ENCODE data around the gene FRS3.

Gene FRS3

GRCh38 chr6:41758641-41759035, 21.1 kb downstream of the FRS3 start:
- H3K4me3 ChIP-seq (ENCODE audit: low read length): no peak overlapping the region
- DNase-seq (ENCODE audit: low read depth): no peak
- TF ChIP-seq CTCF (conservative IDR thresholded peaks at IDR 0.05; ENCODE audit: low read depth, low read length): no peak

GRCh38 chr6:41757931-41758640, 21.6 kb downstream of the FRS3 start:
- TF ChIP-seq CTCF (conservative IDR thresholded peaks at IDR 0.05; ENCODE audit: low read depth, low read length): no peak
- no peak overlapping the region for H3K4me3 ChIP-seq (ENCODE audit: low read length)
- no peak for DNase-seq (ENCODE audit: low read depth)

- DNase-seq (ENCODE audit: low read depth): no peak
- H3K4me3 ChIP-seq (ENCODE audit: low read length): no peak overlapping the region
- no peak for TF ChIP-seq CTCF (conservative IDR thresholded peaks at IDR 0.05; ENCODE audit: low read depth, low read length)
Measured at GRCh38 chr6:41757271-41757670, 22.4 kb downstream of the FRS3 start.

- no peak for DNase-seq (ENCODE audit: low read depth)
- no peak overlapping the region for H3K4me3 ChIP-seq (ENCODE audit: low read length)
- TF ChIP-seq CTCF (conservative IDR thresholded peaks at IDR 0.05; ENCODE audit: low read depth, low read length): no peak
Measured at GRCh38 chr6:41756354-41756753, 23.3 kb downstream of the FRS3 start.

- DNase-seq (ENCODE audit: low read depth): no peak
- no peak overlapping the region for H3K4me3 ChIP-seq (ENCODE audit: low read length)
- no peak for TF ChIP-seq CTCF (conservative IDR thresholded peaks at IDR 0.05; ENCODE audit: low read depth, low read length)
Measured at GRCh38 chr6:41755895-41756294, 23.8 kb downstream of the FRS3 start.

GRCh38 chr6:41750374-41750773, 29.3 kb downstream of the FRS3 start:
- H3K4me3 ChIP-seq (ENCODE audit: low read length): no peak overlapping the region
- DNase-seq (ENCODE audit: low read depth): no peak
- TF ChIP-seq CTCF (conservative IDR thresholded peaks at IDR 0.05; ENCODE audit: low read depth, low read length): no peak

- TF ChIP-seq CTCF (conservative IDR thresholded peaks at IDR 0.05; ENCODE audit: low read depth, low read length): no peak
- H3K4me3 ChIP-seq (ENCODE audit: low read length): no peak overlapping the region
- DNase-seq (ENCODE audit: low read depth): no peak
Measured at GRCh38 chr6:41748542-41748941, 31.2 kb downstream of the FRS3 start.
